OCI-LY3 (cell line): Measurements from ENCODE around the gene FYN.

ENCODE experiments used
- H2AFZ ChIP-seq: fragments of 200-600, 300-600 bp; shearing (Covaris generic); 2 replicates; pipeline ENCODE4 v1.6.0; 2014; ENCODE audit warnings: antibody characterized with exemption, low read depth, low read length
- H3K27ac ChIP-seq: fragments of 200-600, 300-600 bp; sonication (generic); 2 replicates; pipeline ENCODE4 v1.5.1; 2014; ENCODE audit warnings: mild to moderate bottlenecking, low read length, moderate library complexity, mixed read lengths
- H3K27me3 ChIP-seq: fragments of 200-600, 300-600 bp; sonication (generic); 2 replicates; pipeline ENCODE4 v1.6.1; 2014; ENCODE audit warnings: low read depth, low read length, mixed read lengths
- H3K36me3 ChIP-seq: fragments of 200-600, 300-600 bp; sonication (generic); replicated peaks from 2 replicates; pipeline ENCODE3; 2014; ENCODE audit warnings: low read depth, low read length, mixed read lengths
- H3K4me1 ChIP-seq: fragments of 300-600, 200-600 bp; sonication (generic); 2 replicates; pipeline ENCODE4 v1.6.1; 2014; ENCODE audit warnings: low read length, mixed read lengths
- H3K4me2 ChIP-seq: fragments of 200-600, 300-600 bp; sonication (generic); 2 replicates; pipeline ENCODE4 v1.6.1; 2014; ENCODE audit warnings: low read length, mixed read lengths
- H3K4me3 ChIP-seq: fragments of 300-600, 200-600 bp; sonication (generic); 2 replicates; pipeline ENCODE4 v1.5.1; 2014; ENCODE audit warnings: antibody characterized with exemption, mild to moderate bottlenecking, low read length, moderate library complexity
- H3K79me2 ChIP-seq: fragments of 300-600, 200-600 bp; shearing (Covaris generic); 2 replicates; pipeline ENCODE4 v1.6.1; 2014; ENCODE audit warnings: mild to moderate bottlenecking, low read length, mixed read lengths
- H3K9ac ChIP-seq: fragments of 300-600, 200-600 bp; shearing (Covaris generic); 2 replicates; pipeline ENCODE4 v1.6.0; 2014; ENCODE audit warnings: mild to moderate bottlenecking, low read length, moderate library complexity
- H3K9me3 ChIP-seq: fragments of 200-600, 300-600 bp; shearing (Covaris generic); 2 replicates; pipeline ENCODE4 v1.6.1; 2014; ENCODE audit warnings: low read length, mixed read lengths; ENCODE audit not compliant: insufficient read depth
- H4K20me1 ChIP-seq: fragments of 200-600, 300-600 bp; sonication (generic); 2 replicates; pipeline ENCODE4 v1.6.1; 2016; ENCODE audit warnings: low read length, mixed read lengths; ENCODE audit not compliant: insufficient read depth
- EZH2phosphoT487 ChIP-seq: fragments of 200-600 bp; shearing (Covaris generic); IDR thresholded peaks from 2 replicates; pipeline ENCODE4 v1.6.1; 2018; ENCODE audit warnings: antibody characterized with exemption, mixed run types, low read depth
- TF ChIP-seq, protein P1 (sequence below): fragments of 200-600, 300-600 bp; sonication (generic); IDR thresholded peaks from 2 replicates; pipeline ENCODE4 v1.5.1; 2014; ENCODE audit warnings: antibody characterized with exemption, low read length, low read depth

FYN gene

GRCh38 chr6:111794727-111795452 lies 78.4 kb downstream of the FYN start:
- no peaks in the 10 kb centered on the region for H3K9me3 ChIP-seq
- H3K4me1 ChIP-seq: no peaks in the 10 kb centered on the region
- H3K36me3 ChIP-seq: no peaks in the 10 kb centered on the region
- no peak overlapping the region for H3K9ac ChIP-seq
- no peaks in the 10 kb centered on the region for H3K27me3 ChIP-seq
- no peaks in the 10 kb centered on the region for H4K20me1 ChIP-seq
- TF ChIP-seq, protein P1, sequence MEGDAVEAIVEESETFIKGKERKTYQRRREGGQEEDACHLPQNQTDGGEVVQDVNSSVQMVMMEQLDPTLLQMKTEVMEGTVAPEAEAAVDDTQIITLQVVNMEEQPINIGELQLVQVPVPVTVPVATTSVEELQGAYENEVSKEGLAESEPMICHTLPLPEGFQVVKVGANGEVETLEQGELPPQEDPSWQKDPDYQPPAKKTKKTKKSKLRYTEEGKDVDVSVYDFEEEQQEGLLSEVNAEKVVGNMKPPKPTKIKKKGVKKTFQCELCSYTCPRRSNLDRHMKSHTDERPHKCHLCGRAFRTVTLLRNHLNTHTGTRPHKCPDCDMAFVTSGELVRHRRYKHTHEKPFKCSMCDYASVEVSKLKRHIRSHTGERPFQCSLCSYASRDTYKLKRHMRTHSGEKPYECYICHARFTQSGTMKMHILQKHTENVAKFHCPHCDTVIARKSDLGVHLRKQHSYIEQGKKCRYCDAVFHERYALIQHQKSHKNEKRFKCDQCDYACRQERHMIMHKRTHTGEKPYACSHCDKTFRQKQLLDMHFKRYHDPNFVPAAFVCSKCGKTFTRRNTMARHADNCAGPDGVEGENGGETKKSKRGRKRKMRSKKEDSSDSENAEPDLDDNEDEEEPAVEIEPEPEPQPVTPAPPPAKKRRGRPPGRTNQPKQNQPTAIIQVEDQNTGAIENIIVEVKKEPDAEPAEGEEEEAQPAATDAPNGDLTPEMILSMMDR: no peak
- TF ChIP-seq EZH2phosphoT487: no peak
- no peaks in the 10 kb centered on the region for H3K79me2 ChIP-seq
- H3K4me2 ChIP-seq: no peak overlapping the region
- no peak overlapping the region for H3K27ac ChIP-seq
- H2AFZ ChIP-seq: no peak overlapping the region
- H3K4me3 ChIP-seq: no peak overlapping the region

DNA sequence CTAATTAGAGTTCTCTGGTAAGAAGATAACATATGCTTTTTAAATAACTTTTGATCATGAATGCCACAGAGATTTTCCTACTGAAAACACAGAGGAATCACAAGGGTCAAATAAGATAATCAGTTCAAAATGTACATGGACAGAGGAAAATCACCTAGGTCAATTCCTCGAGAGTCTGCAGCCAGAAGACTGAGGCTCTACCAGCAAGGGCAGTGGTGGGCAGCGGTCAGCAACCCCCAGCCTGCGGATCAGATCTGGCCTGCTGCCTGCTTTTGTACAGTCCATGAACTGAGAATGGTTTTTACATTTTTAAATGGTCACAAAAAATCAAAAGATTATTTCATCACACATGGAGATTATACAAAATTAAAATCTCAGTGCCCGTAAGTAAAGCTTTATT lies 79.0 kb downstream of the FYN start:
- H3K36me3 ChIP-seq: no peaks in the 10 kb centered on the region
- H4K20me1 ChIP-seq: no peaks in the 10 kb centered on the region
- no peak overlapping the region for H2AFZ ChIP-seq
- no peaks in the 10 kb centered on the region for H3K27me3 ChIP-seq
- TF ChIP-seq, protein P1: no peak
- TF ChIP-seq EZH2phosphoT487: no peak
- no peak overlapping the region for H3K4me2 ChIP-seq
- H3K27ac ChIP-seq: no peak overlapping the region
- H3K4me1 ChIP-seq: no peaks in the 10 kb centered on the region
- H3K9me3 ChIP-seq: no peaks in the 10 kb centered on the region
- no peak overlapping the region for H3K4me3 ChIP-seq
- H3K9ac ChIP-seq: no peak overlapping the region
- no peaks in the 10 kb centered on the region for H3K79me2 ChIP-seq

- Histone ChIP-seq H3K4me3 (no peak overlapping the region), H3K27ac (no peak overlapping the region), H3K27me3 (no peaks in the 10 kb centered on the region), H2AFZ (no peak overlapping the region), H3K9me3 (no peaks in the 10 kb centered on the region), H4K20me1 (no peaks in the 10 kb centered on the region), H3K4me2 (no peak overlapping the region), H3K79me2 (no peaks in the 10 kb centered on the region), H3K36me3 (no peaks in the 10 kb centered on the region), H3K9ac (no peak overlapping the region), H3K4me1 (no peaks in the 10 kb centered on the region)
- TF ChIP-seq, protein P1: no peak
- no peak for TF ChIP-seq EZH2phosphoT487
Measured at GRCh38 chr6:111793711-111794111, 79.5 kb downstream of the FYN start.

DNA sequence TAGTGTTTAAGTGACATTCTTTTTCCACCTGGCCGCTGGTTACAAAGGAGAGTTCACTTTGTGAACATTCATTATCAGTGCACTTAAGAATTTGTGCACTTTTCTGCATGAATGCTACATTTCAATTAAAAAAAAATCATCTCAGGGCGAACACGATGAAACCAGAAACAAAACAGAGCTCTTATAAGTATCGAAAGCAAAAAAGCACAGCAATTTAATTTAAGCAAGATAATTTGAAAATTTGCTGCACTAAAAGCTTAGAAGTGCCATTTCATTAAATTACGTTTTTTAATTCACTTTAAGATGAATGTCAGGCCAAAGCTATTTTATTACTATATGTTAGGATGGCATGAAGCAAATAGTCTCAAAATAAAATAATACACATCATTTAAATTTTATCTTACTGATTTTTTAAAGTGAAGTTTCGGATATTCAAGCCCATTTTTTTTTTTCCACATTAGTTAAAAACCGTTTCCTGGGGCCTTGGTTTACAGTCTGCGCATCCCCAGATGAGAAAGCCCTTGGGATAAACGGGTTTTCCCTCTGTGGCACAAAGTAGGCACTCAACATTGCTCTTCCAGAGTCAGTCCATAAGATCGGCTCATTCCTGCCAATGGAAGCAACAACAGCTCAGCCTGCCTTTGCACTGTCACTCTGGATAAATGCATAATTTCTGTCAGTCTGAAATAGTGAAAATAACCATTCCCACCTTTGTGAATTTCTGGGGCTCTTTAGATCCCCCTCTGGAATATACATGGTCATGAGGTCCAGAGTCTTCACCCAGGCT lies 80.1 kb downstream of the FYN start:
- no peak for TF ChIP-seq EZH2phosphoT487
- Histone ChIP-seq H3K27ac (no peak overlapping the region), H4K20me1 (no peaks in the 10 kb centered on the region), H3K4me1 (no peaks in the 10 kb centered on the region), H3K27me3 (no peaks in the 10 kb centered on the region), H3K79me2 (no peaks in the 10 kb centered on the region), H3K4me3 (no peak overlapping the region), H3K36me3 (no peaks in the 10 kb centered on the region), H3K9ac (no peak overlapping the region), H2AFZ (no peak overlapping the region), H3K9me3 (no peaks in the 10 kb centered on the region), H3K4me2 (no peak overlapping the region)
